OCI-LY7 (cell line): ENCODE measurements around the gene DOCK1. TPM values are rescaled to one million over a fixed set of nuclear protein-coding genes. Genes with fewer than 3 reads are reported as not detected.

Experiments
- BruUV-seq: library from RNA; stranded (reverse); fragments of 400-500 nt; replicated peaks from 2 replicates; lab custom pipeline; 2021; lab: Mats Ljungman, UMichigan
- CTCF ChIA-PET: fragments of 300-600 bp; sonication (Branson Sonifier 250); formaldehyde crosslinking; loops from one replicate; lab custom pipeline; 2022; ENCODE audit warnings: antibody characterized with exemption; ENCODE audit not compliant: unreplicated experiment; lab: Charles Lee
- POLR2A ChIA-PET: fragments of 300-600 bp; sonication (Branson Sonifier 250); formaldehyde crosslinking; loops from one replicate; lab custom pipeline; 2022; ENCODE audit warnings: antibody characterized with exemption; lab: Charles Lee
- DNase-seq: peaks from one replicate; pipeline ENCODE4 v3.0.0-alpha.2; 2015; ENCODE audit warnings: low spot score
- H2AFZ ChIP-seq: fragments of 200-600 bp; sonication (generic), shearing (Covaris generic); 2 replicates; pipeline ENCODE4 v1.6.1; 2014; ENCODE audit warnings: mild to moderate bottlenecking, antibody characterized with exemption, low read length, moderate library complexity
- H3K27ac ChIP-seq: fragments of 200-600 bp; sonication (generic); 2 replicates; pipeline ENCODE4 v1.5.1; 2014; ENCODE audit warnings: mixed run types, low read depth, mild to moderate bottlenecking, moderate library complexity, low read length, inconsistent platforms; ENCODE audit not compliant: poor library complexity, severe bottlenecking
- H3K36me3 ChIP-seq: fragments of 200-600 bp; sonication (generic); 2 replicates; pipeline ENCODE4 v1.6.1; 2014; ENCODE audit warnings: mild to moderate bottlenecking, antibody characterized with exemption, low read length, moderate library complexity, mixed read lengths; ENCODE audit not compliant: insufficient read depth
- H3K4me1 ChIP-seq: fragments of 200-600 bp; sonication (generic); 2 replicates; pipeline ENCODE4 v1.5.1; 2014; ENCODE audit warnings: mild to moderate bottlenecking, low read length; ENCODE audit not compliant: insufficient read depth, poor library complexity, severe bottlenecking
- H3K4me2 ChIP-seq: fragments of 200-600 bp; sonication (generic); 2 replicates; pipeline ENCODE4 v1.6.1; 2014; ENCODE audit warnings: mild to moderate bottlenecking, low read length
- H3K4me3 ChIP-seq: fragments of 200-600 bp; sonication (generic); 2 replicates; pipeline ENCODE4 v1.5.1; 2014; ENCODE audit warnings: mild to moderate bottlenecking, low read depth, low read length; ENCODE audit not compliant: poor library complexity, severe bottlenecking
- H3K79me2 ChIP-seq: fragments of 200-600 bp; sonication (generic); 2 replicates; pipeline ENCODE4 v1.6.1; 2016; ENCODE audit warnings: low read depth, mild to moderate bottlenecking, low read length, moderate library complexity, mixed read lengths; ENCODE audit not compliant: insufficient read depth
- H3K9me2 ChIP-seq: fragments of 200-600 bp; sonication (generic); 2 replicates; pipeline ENCODE4 v1.6.1; 2016; ENCODE audit warnings: mild to moderate bottlenecking, low read length, mixed read lengths; ENCODE audit not compliant: insufficient read depth
- H3K9me3 ChIP-seq: fragments of 200-600 bp; sonication (generic); 2 replicates; pipeline ENCODE4 v1.6.1; 2014; ENCODE audit warnings: mild to moderate bottlenecking, mixed run types, low read length, mixed read lengths
- H4K20me1 ChIP-seq: fragments of 200-600 bp; sonication (generic); 2 replicates; pipeline ENCODE4 v1.6.1; 2014; ENCODE audit warnings: mild to moderate bottlenecking, antibody characterized with exemption, low read length, moderate library complexity, mixed read lengths; ENCODE audit not compliant: insufficient read depth
- EZH2phosphoT487 ChIP-seq: fragments of 200-600 bp; sonication (generic); IDR thresholded peaks from 2 replicates; pipeline ENCODE4 v1.6.1; 2018; ENCODE audit warnings: low read depth, borderline replicate concordance, mild to moderate bottlenecking, mixed run types, antibody characterized with exemption, low read length, moderate library complexity, mixed read lengths
- intact Hi-C: fragments of 100-400 bp; cut with micrococcal nuclease; formaldehyde crosslinking; loops from one replicate; pipeline ENCODE4 v1.10.0; 2022; ENCODE audit not compliant: unreplicated experiment
- total RNA-seq, 2 experiments: library from RNA; depleted of rRNA in 1 of 2; stranded (reverse); fragments of >200 nt in 1 of 2; shearing (Covaris generic) in 1 of 2; gene quantifications; 2 replicates each; pipeline ENCODE4 v1.2.3, GENCODE V29; 2014 to 2022
- TF ChIP-seq, protein P1 (sequence below): fragments of 200-600 bp; sonication (generic); conservative IDR thresholded peaks from 2 replicates; pipeline ENCODE4 v1.5.1; 2014; ENCODE audit warnings: mild to moderate bottlenecking, antibody characterized with exemption, low read length, moderate library complexity, mixed read lengths

DOCK1 gene
- total RNA-seq, 2 experiments from 2014 or later = not detected

DNA sequence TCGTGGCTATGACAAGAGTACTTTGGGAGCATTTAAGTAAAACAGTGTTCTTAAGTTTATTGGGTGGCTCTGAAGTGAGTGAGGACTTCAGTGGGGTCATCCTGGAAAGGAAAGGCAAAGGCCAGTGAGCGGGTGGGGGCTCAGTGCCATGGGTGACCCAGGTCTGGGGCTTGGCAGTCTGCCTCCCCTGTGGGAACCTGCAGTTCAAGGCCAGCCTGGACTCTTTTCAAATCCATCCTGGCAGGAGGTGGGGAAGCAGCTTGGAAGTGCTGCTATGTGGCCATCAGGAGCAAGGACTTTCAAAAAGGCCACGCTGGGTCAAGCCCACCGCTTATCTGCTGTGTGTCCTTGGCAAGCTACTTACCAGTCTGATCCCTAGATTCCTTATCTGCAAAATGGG is 495.0 kb downstream of the DOCK1 start:
- TF ChIP-seq EZH2phosphoT487 = no peak
- TF ChIP-seq, protein P1, sequence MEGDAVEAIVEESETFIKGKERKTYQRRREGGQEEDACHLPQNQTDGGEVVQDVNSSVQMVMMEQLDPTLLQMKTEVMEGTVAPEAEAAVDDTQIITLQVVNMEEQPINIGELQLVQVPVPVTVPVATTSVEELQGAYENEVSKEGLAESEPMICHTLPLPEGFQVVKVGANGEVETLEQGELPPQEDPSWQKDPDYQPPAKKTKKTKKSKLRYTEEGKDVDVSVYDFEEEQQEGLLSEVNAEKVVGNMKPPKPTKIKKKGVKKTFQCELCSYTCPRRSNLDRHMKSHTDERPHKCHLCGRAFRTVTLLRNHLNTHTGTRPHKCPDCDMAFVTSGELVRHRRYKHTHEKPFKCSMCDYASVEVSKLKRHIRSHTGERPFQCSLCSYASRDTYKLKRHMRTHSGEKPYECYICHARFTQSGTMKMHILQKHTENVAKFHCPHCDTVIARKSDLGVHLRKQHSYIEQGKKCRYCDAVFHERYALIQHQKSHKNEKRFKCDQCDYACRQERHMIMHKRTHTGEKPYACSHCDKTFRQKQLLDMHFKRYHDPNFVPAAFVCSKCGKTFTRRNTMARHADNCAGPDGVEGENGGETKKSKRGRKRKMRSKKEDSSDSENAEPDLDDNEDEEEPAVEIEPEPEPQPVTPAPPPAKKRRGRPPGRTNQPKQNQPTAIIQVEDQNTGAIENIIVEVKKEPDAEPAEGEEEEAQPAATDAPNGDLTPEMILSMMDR = no peak
- Histone ChIP-seq H3K4me3 (no peak overlapping the region), H3K4me2 (no peak overlapping the region), H3K27ac (no peak overlapping the region), H4K20me1 (no peaks in the 10 kb centered on the region; the same call in 1 of the 2 replicates), H2AFZ (no peak overlapping the region), H3K9me2 (no peaks in the 10 kb centered on the region), H3K9me3 (no peaks in the 10 kb centered on the region), H3K79me2 (no peaks in the 10 kb centered on the region), H3K4me1 (no peaks in the 10 kb centered on the region), H3K36me3 (no peaks in the 10 kb centered on the region)
- no TSS peak for BruUV-seq
- DNase-seq = no peak
- ChIA-PET CTCF (no interaction called here), POLR2A (no interaction called here)
- intact Hi-C loops = no loop called here

- Histone ChIP-seq H3K9me3 (no peaks in the 10 kb centered on the region), H2AFZ (no peak overlapping the region), H3K9me2 (no peaks in the 10 kb centered on the region), H3K36me3 (no peaks in the 10 kb centered on the region), H4K20me1 (no peaks in the 10 kb centered on the region; the same call in 1 of the 2 replicates), H3K4me1 (no peaks in the 10 kb centered on the region), H3K79me2 (no peaks in the 10 kb centered on the region), H3K4me2 (no peak overlapping the region), H3K4me3 (no peak overlapping the region), H3K27ac (no peak overlapping the region)
- DNase-seq = no peak
- ChIA-PET POLR2A (no interaction called here), CTCF (no interaction called here)
- intact Hi-C loops = no loop called here
- BruUV-seq = no TSS peak
- TF ChIP-seq, protein P1 = no peak
- TF ChIP-seq EZH2phosphoT487 = no peak
Observed at GRCh38 chr10:127402596-127403409, 497.6 kb downstream of the DOCK1 start.

DNA sequence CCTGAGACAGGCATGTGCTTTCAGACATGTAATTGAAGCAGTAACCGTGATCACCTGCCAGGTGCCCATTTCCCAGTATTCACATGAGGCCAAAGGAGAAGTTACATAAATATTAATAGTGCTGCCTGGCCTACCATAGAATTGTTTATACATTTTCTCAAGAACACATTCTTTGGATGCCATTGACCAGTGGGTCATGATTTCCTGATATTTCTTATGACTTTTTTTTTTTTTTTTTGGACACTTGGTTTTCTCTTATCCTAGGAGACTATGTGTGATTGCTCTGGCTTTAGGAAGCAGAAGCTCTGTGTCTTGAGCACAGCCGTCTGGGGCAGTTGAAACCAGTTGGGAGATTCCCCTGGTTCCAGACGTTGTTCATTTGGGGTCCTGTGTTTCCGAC is 500.0 kb downstream of the DOCK1 start:
- intact Hi-C loops = no loop called here
- no peak overlapping the region for H2AFZ ChIP-seq
- POLR2A ChIA-PET = no interaction called here

More for the DNA sequence above, 500.0 kb downstream of the DOCK1 start:
- TF ChIP-seq, protein P1 = no peak
- no peak for TF ChIP-seq EZH2phosphoT487
- H3K9me3 ChIP-seq = no peaks in the 10 kb centered on the region
- no TSS peak for BruUV-seq
- no peaks in the 10 kb centered on the region for H3K9me2 ChIP-seq
- H3K27ac ChIP-seq = no peak overlapping the region
- no peaks in the 10 kb centered on the region for H3K79me2 ChIP-seq
- H4K20me1 ChIP-seq = no peaks in the 10 kb centered on the region; the same call in 1 of the 2 replicates
- H3K4me1 ChIP-seq = no peaks in the 10 kb centered on the region
- H3K4me3 ChIP-seq = no peak overlapping the region
- H3K4me2 ChIP-seq = no peak overlapping the region
- DNase-seq = no peak
- CTCF ChIA-PET = no interaction called here
- no peaks in the 10 kb centered on the region for H3K36me3 ChIP-seq
